Measurements from ENCODE around the gene OIT3. TPM values are rescaled to one million over a fixed set of nuclear protein-coding genes. Genes with fewer than 3 reads are reported as not detected.

Gene OIT3
- polyA plus RNA-seq, 1 donor from 2014 or later, result not detected

DNA sequence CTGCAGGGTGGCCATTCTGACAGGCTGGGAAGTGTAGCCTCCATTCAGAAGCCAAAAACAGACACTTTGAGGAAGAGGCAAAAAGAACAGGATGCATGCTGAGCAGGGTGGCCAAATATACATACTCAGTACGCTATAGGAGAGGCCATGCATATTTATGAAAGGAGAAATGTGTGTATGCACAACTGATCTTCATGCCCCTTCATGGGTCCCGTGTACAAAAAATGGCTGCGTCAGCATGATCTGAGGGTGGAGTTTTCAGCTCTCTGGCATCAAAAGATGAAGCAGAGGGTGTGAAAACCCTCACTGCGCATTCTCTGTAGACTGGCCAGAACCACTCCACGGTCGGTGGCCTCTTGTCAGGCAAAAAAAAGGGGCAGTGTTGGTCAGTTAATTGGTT, 35.5 kb upstream of the OIT3 start:
- Histone ChIP-seq H3K9me2 (ENCODE audit: insufficient read depth, low read length) (no peaks in the 10 kb centered on the region), H3K27me3 (ENCODE audit: insufficient read depth, low read depth, low read length) (no peaks in the 10 kb centered on the region), H4K20me1 (ENCODE audit: insufficient read depth) (no peaks in the 10 kb centered on the region), H3F3A (ENCODE audit: insufficient read depth, low read length, poor library complexity, severe bottlenecking) (no peaks in the 10 kb centered on the region), H3K4me2 (ENCODE audit: low read length) (no peak overlapping the region), H3K9ac (ENCODE audit: low read length) (no peak overlapping the region), H3K36me3 (ENCODE audit: insufficient read depth, low read length) (no peaks in the 10 kb centered on the region), H3K27ac (ENCODE audit: low read length) (no peak overlapping the region), H2AFZ (ENCODE audit: low read depth, low read length) (no peak overlapping the region), H3K9me3 (ENCODE audit: low read length) (no peaks in the 10 kb centered on the region), H3K4me3 (ENCODE audit: low read length) (no peak overlapping the region), H3K79me2 (replicated peaks; ENCODE audit: insufficient read depth, low read length) (no peaks in the 10 kb centered on the region)
- TF ChIP-seq MXI1 (conservative IDR thresholded peaks at IDR 0.05; ENCODE audit: poor library complexity, severe bottlenecking) (no peak), REST (IDR thresholded peaks at IDR 0.05; ENCODE audit: borderline replicate concordance) (no peak), RAD21 (conservative IDR thresholded peaks at IDR 0.05) (no peak), TAF1 (IDR thresholded peaks at IDR 0.05; ENCODE audit: low read depth) (no peak), EP300 (conservative IDR thresholded peaks at IDR 0.05; ENCODE audit: poor library complexity, severe bottlenecking) (no peak), EZH2 (IDR thresholded peaks at IDR 0.05; ENCODE audit: borderline replicate concordance, insufficient read depth, low read length, poor library complexity, severe bottlenecking) (no peak)

DNA sequence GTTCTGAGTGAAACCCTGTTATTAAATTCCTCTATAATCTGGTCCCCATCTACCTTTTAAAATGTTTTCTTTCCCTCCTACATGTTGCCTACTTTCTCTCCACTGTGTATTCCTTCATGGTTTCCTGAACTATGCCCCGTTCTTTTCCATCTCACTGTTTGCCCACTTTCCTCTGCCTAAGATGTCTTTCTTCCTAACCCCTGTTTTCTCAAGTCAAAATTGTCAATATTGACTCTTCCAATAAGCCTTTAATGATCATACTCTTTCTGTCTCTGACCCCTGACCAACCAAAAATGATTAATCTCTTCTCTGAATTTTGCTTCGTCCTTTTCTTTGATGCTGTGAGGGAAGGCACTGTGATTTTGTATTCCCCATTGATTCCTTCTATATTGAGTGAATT, 30.6 kb upstream of the OIT3 start:
- Histone ChIP-seq H3K79me2 (replicated peaks; ENCODE audit: insufficient read depth, low read length) (no peaks in the 10 kb centered on the region), H3K9ac (ENCODE audit: low read length) (no peak overlapping the region), H4K20me1 (ENCODE audit: insufficient read depth) (no peaks in the 10 kb centered on the region), H2AFZ (ENCODE audit: low read depth, low read length) (no peak overlapping the region), H3K27me3 (ENCODE audit: insufficient read depth, low read depth, low read length) (no peaks in the 10 kb centered on the region), H3F3A (ENCODE audit: insufficient read depth, low read length, poor library complexity, severe bottlenecking) (no peaks in the 10 kb centered on the region), H3K4me3 (ENCODE audit: low read length) (no peak overlapping the region), H3K9me2 (ENCODE audit: insufficient read depth, low read length) (no peaks in the 10 kb centered on the region), H3K9me3 (ENCODE audit: low read length) (no peaks in the 10 kb centered on the region), H3K4me2 (ENCODE audit: low read length) (no peak overlapping the region), H3K27ac (ENCODE audit: low read length) (no peak overlapping the region), H3K36me3 (ENCODE audit: insufficient read depth, low read length) (no peaks in the 10 kb centered on the region)
- TF ChIP-seq, protein P1, sequence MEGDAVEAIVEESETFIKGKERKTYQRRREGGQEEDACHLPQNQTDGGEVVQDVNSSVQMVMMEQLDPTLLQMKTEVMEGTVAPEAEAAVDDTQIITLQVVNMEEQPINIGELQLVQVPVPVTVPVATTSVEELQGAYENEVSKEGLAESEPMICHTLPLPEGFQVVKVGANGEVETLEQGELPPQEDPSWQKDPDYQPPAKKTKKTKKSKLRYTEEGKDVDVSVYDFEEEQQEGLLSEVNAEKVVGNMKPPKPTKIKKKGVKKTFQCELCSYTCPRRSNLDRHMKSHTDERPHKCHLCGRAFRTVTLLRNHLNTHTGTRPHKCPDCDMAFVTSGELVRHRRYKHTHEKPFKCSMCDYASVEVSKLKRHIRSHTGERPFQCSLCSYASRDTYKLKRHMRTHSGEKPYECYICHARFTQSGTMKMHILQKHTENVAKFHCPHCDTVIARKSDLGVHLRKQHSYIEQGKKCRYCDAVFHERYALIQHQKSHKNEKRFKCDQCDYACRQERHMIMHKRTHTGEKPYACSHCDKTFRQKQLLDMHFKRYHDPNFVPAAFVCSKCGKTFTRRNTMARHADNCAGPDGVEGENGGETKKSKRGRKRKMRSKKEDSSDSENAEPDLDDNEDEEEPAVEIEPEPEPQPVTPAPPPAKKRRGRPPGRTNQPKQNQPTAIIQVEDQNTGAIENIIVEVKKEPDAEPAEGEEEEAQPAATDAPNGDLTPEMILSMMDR (IDR thresholded peaks at IDR 0.05; ENCODE audit: poor library complexity, severe bottlenecking), result no peak
- TF ChIP-seq RAD21 (conservative IDR thresholded peaks at IDR 0.05) (no peak), MXI1 (conservative IDR thresholded peaks at IDR 0.05; ENCODE audit: poor library complexity, severe bottlenecking) (no peak), TAF1 (IDR thresholded peaks at IDR 0.05; ENCODE audit: low read depth) (no peak), EP300 (conservative IDR thresholded peaks at IDR 0.05; ENCODE audit: poor library complexity, severe bottlenecking) (no peak), REST (IDR thresholded peaks at IDR 0.05; ENCODE audit: borderline replicate concordance) (no peak), SMC3 (conservative IDR thresholded peaks at IDR 0.05; ENCODE audit: poor library complexity) (no peak), EZH2 (IDR thresholded peaks at IDR 0.05; ENCODE audit: borderline replicate concordance, insufficient read depth, low read length, poor library complexity, severe bottlenecking) (no peak), POLR2AphosphoS5 (IDR thresholded peaks at IDR 0.05) (no peak)
